Common myeloid progenitor, CD34-positive (primary cell): ENCODE measurements around the gene KCNN1. TPM values are rescaled to one million over a fixed set of nuclear protein-coding genes. Genes with fewer than 3 reads are reported as not detected.
"Not testable (repeated sequence)": the region's sequence is repeated elsewhere in the genome, so short reads cannot be mapped to it uniquely, and the experiment has no call there.

ENCODE experiments used
- CTCF ChIA-PET: fragments of 350-600 bp; sonication (Branson Sonifier 250); formaldehyde crosslinking; loops from one replicate; lab custom pipeline; 2021; ENCODE audit warnings: antibody characterized with exemption; lab: Charles Lee
- POLR2A ChIA-PET: fragments of 350-600 bp; sonication (Branson Sonifier 250); formaldehyde crosslinking; loops from one replicate; lab custom pipeline; 2021; ENCODE audit warnings: antibody characterized with exemption; lab: Charles Lee
- DNase-seq, 3 donors: peaks; one replicate each; pipeline versions ENCODE4 v3.0.0 to v3.0.0-alpha.2; 2013
- H3K27ac ChIP-seq, 2 experiments: 1 replicate in 1 of 2; 2 replicates in 1 of 2; pipeline ENCODE4 v1.7.0; 2013; ENCODE audit warnings: inconsistent platforms in 2 of 2, low read length in 2 of 2, mild to moderate bottlenecking in 2 of 2, low read depth in 1 of 2, moderate library complexity in 1 of 2; ENCODE audit not compliant: severe bottlenecking in 2 of 2, insufficient read depth in 1 of 2, poor library complexity in 1 of 2
- H3K27me3 ChIP-seq, 5 experiments: replicated peaks in 2 of 5; 1 replicate in 3 of 5; 2 replicates in 2 of 5; pipeline versions ENCODE4 v1.6.1 to v1.7.0; 2013; ENCODE audit warnings: low read length in 4 of 5, mild to moderate bottlenecking in 2 of 5, moderate library complexity in 2 of 5, inconsistent platforms in 1 of 5; ENCODE audit not compliant: insufficient read depth in 5 of 5, control insufficient read depth in 4 of 5
- H3K36me3 ChIP-seq, 4 experiments: 1 replicate in 2 of 4; 2 replicates in 2 of 4; pipeline versions ENCODE4 v1.6.1 to v1.7.0; 2013; ENCODE audit warnings: low read length in 3 of 4, control low read depth in 1 of 4, mild to moderate bottlenecking in 1 of 4; ENCODE audit not compliant: control insufficient read depth in 4 of 4, insufficient read depth in 4 of 4
- H3K4me1 ChIP-seq, 4 experiments: 1 replicate in 3 of 4; 2 replicates in 1 of 4; pipeline versions ENCODE4 v1.6.1 to v1.7.1; 2013; ENCODE audit warnings: low read length in 3 of 4, mild to moderate bottlenecking in 3 of 4, control low read depth in 1 of 4, inconsistent platforms in 1 of 4, moderate library complexity in 1 of 4; ENCODE audit not compliant: control insufficient read depth in 4 of 4, insufficient read depth in 4 of 4; ENCODE audit errors: control extremely low read depth in 1 of 4
- H3K4me3 ChIP-seq, 7 experiments: 1 replicate in 4 of 7; 2 replicates in 3 of 7; pipeline versions ENCODE4 v1.5.1 to v1.7.0; 2013; ENCODE audit warnings: mild to moderate bottlenecking in 7 of 7, low read length in 6 of 7, moderate library complexity in 6 of 7, inconsistent platforms in 2 of 7, low read depth in 2 of 7, control low read depth in 1 of 7; ENCODE audit not compliant: insufficient read depth in 4 of 7, control insufficient read depth in 1 of 7; ENCODE audit errors: extremely low read depth in 1 of 7
- H3K9me3 ChIP-seq, 5 experiments: 1 replicate in 4 of 5; 2 replicates in 1 of 5; pipeline versions ENCODE4 v1.6.1 to v1.7.1; 2013; ENCODE audit warnings: low read length in 4 of 5, mild to moderate bottlenecking in 2 of 5, inconsistent platforms in 1 of 5, low read depth in 1 of 5, moderate library complexity in 1 of 5; ENCODE audit not compliant: control insufficient read depth in 4 of 5, insufficient read depth in 2 of 5; ENCODE audit errors: control extremely low read depth in 1 of 5
- WGBS: methylation state at CpG from one replicate; pipeline ENCODE4 v1.1.5; 2013; ENCODE audit not compliant: insufficient coverage; 5-methylcytosine and 5-hydroxymethylcytosine counted together
- polyA plus RNA-seq: library from polyadenylated mRNA; unstranded; fragments of 120-200 nt; gene quantifications from one replicate; pipeline ENCODE4 v1.2.1, GENCODE V29; 2013

The KCNN1 gene
- polyA plus RNA-seq = 0.04 TPM

GRCh38 chr19:17966550-17967256 lies at the start of gene KCNN1:
Gene KCNN1, plus strand, starts transcription at chr19:17967107. Its CDS starts 6,782 bp downstream, at chr19:17973889.
- WGBS = 3% methylated on average over 22 of the region's 59 CpGs
- Histone ChIP-seq H3K27ac (no peak within 1 kb of the TSS), H3K27me3 (peaks cover 0 to 52% (median 7%) of the 10 kb centered on the region in 5 experiments), H3K4me1 (peaks cover 0 to 9% (median 5%) of the 10 kb centered on the region in 4 experiments), H3K36me3 (no peaks in the 10 kb centered on the region), H3K4me3 (peak within 1 kb of the TSS in 4 of 7 experiments; percentile 12 to 57 (median 38)), H3K9me3 (no peaks in the 10 kb centered on the region)
- CTCF ChIA-PET = interaction anchor here (0.9 to 2.5 kb wide), 2 partner anchors 21 to 30 kb away, joined by 5 to 8 read pairs; no protein-coding TSS in a partner anchor
- POLR2A ChIA-PET = no interaction called here
- no peak for DNase-seq

- H3K9me3 ChIP-seq, DNase-seq, H3K27me3 ChIP-seq, CTCF ChIA-PET, H3K4me1 ChIP-seq, POLR2A ChIA-PET, H3K4me3 ChIP-seq, H3K36me3 ChIP-seq, H3K27ac ChIP-seq: not testable (repeated sequence)
- WGBS = 93% methylated on average over 6 of the region's 30 CpGs
Observed at GRCh38 chr19:17918151-17918550, 48.8 kb upstream of the KCNN1 start.

GRCh38 chr19:17919122-17919521 lies 47.8 kb upstream of the KCNN1 start:
- H3K27ac ChIP-seq, H3K4me1 ChIP-seq, H3K9me3 ChIP-seq, H3K4me3 ChIP-seq, POLR2A ChIA-PET, DNase-seq, CTCF ChIA-PET, H3K27me3 ChIP-seq, H3K36me3 ChIP-seq: not testable (repeated sequence)
- no CpG with 5 or more reads among the region's 5 CpGs for WGBS

DNA sequence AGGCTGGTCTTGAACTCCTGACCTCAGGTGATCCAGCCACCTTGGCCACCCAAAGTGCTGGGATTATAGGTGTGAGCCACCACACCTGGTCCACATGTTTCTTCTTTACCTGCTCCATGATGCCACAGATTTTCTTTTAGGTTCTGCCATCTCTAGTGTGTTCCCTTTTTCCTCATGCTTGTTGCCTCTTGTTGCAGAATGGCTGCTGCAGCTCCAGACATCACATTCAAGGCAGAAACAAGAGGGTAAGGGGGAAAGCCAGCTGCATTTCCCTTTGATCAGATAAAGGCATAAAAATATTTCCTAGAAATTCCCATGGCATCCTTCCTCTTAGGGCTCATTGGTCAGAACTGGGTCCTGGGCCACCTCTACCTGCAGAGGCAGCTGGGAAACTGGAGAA lies 46.4 kb upstream of the KCNN1 start:
- POLR2A ChIA-PET = no interaction called here
- Histone ChIP-seq H3K36me3 (no peaks in the 10 kb centered on the region), H3K27ac (no peak overlapping the region), H3K9me3 (peaks cover 0 to 4% (median 0%) of the 10 kb centered on the region in 5 experiments), H3K27me3 (peaks cover 0 to 1% (median 0%) of the 10 kb centered on the region in 5 experiments), H3K4me1 (no peaks in the 10 kb centered on the region), H3K4me3 (no peak overlapping the region)
- no peak for DNase-seq
- CTCF ChIA-PET = no interaction called here

DNA sequence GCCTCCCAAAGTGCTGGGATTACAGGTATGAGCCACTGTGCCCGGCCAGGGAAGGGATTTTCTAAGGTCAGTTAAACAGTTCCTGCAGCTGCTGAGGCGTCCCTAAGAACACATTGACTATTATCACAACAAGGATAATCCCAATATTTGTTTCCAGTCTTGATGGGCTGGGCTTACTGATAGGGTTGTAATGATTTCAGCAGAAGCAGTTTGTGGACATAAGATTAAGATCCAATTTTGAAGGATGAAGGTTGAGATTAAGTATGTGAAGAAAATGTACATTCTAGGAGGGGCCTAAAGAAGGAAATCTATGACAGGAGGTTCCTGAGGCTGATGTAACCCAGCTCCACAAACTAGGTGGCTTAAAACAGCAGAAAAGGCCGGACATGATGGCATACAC lies 44.8 kb upstream of the KCNN1 start:
- H3K27ac ChIP-seq = no peak overlapping the region
- 90% methylated on average over 1 of the region's 3 CpGs for WGBS
- no peak overlapping the region for H3K4me3 ChIP-seq
- no peak for DNase-seq
- POLR2A ChIA-PET = no interaction called here
- H3K27me3 ChIP-seq = no peaks in the 10 kb centered on the region
- no peaks in the 10 kb centered on the region for H3K4me1 ChIP-seq
- CTCF ChIA-PET = no interaction called here
- H3K36me3 ChIP-seq = no peaks in the 10 kb centered on the region
- peaks cover 0 to 4% (median 0%) of the 10 kb centered on the region in 5 experiments for H3K9me3 ChIP-seq

DNA sequence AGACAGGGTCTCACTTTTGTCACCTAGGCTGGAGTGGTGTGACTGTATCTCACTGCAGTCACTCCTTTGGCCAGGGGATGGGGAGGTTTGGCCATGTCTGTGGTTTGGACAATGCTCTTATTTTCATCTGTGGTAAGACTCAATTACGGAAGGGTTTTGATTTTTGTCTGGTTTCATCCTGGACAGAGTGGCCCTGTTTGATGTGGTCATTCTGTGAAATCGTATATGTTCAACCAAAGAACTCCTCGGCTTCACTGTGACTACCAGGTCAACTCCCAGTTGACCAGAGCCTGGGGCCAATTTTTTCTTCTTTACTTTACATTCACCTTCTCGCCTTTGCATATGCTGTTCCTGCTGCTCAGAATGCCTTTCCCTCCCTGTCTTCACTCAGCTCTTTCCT lies 40.9 kb upstream of the KCNN1 start:
- Histone ChIP-seq H3K27me3 (no peaks in the 10 kb centered on the region), H3K4me1 (no peaks in the 10 kb centered on the region), H3K27ac (no peak overlapping the region), H3K9me3 (no peaks in the 10 kb centered on the region), H3K4me3 (no peak overlapping the region), H3K36me3 (no peaks in the 10 kb centered on the region)
- CTCF ChIA-PET = interaction anchor here (1.4 kb wide), 1 partner anchor 11 kb away, joined by 4 read pairs; no protein-coding TSS in a partner anchor
- POLR2A ChIA-PET = no interaction called here
- DNase-seq = no peak
- 93% methylated on average over 3 of the region's 4 CpGs for WGBS

DNA sequence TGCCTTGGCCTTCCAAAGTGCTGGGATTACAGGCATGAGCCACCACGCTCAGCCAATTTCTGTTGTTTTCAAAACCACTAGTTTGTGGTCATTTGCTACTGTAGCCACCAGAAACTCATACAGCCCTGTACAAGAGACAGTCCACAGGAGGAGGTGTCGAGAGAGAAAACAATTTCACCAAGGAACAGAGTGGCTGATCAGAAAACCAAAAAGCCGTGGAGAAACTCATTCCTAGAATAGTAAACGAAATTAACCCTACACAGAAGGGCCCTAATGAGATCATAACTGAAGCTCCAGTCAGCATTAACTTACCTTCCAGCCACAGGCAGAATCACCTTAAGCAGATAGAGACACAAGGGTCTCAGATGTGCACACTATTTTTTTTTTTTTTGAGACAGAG lies 37.9 kb upstream of the KCNN1 start:
- H3K4me3 ChIP-seq = no peak overlapping the region
- POLR2A ChIA-PET = interaction anchor here (0.6 kb wide), 1 partner anchor 69 kb away, joined by 3 read pairs; no protein-coding TSS in a partner anchor

More for the DNA sequence above, 37.9 kb upstream of the KCNN1 start:
- Histone ChIP-seq H3K4me1 (peaks cover 5 to 17% (median 16%) of the 10 kb centered on the region in 4 experiments), H3K9me3 (no peaks in the 10 kb centered on the region), H3K36me3 (no peaks in the 10 kb centered on the region), H3K27me3 (no peaks in the 10 kb centered on the region), H3K27ac (no peak overlapping the region)
- CTCF ChIA-PET = no interaction called here
- DNase-seq = no peak
- WGBS = 95% methylated on average over 4 of the region's 4 CpGs
